K562 (cell line): ENCODE data around the gene ANAPC16. TPM values are rescaled to one million over a fixed set of nuclear protein-coding genes. Genes with fewer than 3 reads are reported as not detected.
A peak's percentile ranks its signal among the peaks of the same experiment; 100 is the strongest.
"Not testable (repeated sequence)": the region's sequence is repeated elsewhere in the genome, so short reads cannot be mapped to it uniquely, and the experiment has no call there.

ENCODE experiments used
- ATAC-seq: fragments of 200-7000 bp; cut with Tn5 transposase; 3 replicates; pipeline ENCODE4 v1.9.1; 2020; ENCODE audit warnings: moderate library complexity
- BruUV-seq: library from RNA; stranded (reverse); fragments of 400-500 nt; replicated peaks from 2 replicates; lab custom pipeline; 2021; lab: Mats Ljungman, UMichigan
- CTCF ChIA-PET: fragments of 300-600 bp; formaldehyde crosslinking; extraction: SDS; loops from one replicate; lab custom pipeline; 2021; ENCODE audit warnings: low intra/inter-chr PET ratio; lab: Yijun Ruan, JAX
- POLR2A ChIA-PET: fragments of 300-600, 350-650 bp; sonication (Branson Sonifier 250); formaldehyde crosslinking; extraction: SDS; loops from one replicate; lab custom pipeline; 2021; ENCODE audit warnings: antibody characterized with exemption, inconsistent platforms; lab: Yijun Ruan, JAX
- DNase-seq, 4 experiments: peaks; one replicate each; pipeline versions ENCODE4 v3.0.0 to v3.0.0-alpha.2; 2011 to 2018; ENCODE audit warnings: low spot score in 3 of 4, mixed read lengths in 3 of 4; ENCODE audit errors: extremely low read depth in 1 of 4
- FAIRE-seq: peaks from 2 replicates; lab custom pipeline; 2011; peaks lifted over from hg19 to GRCh38; lab: Jason Lieb, UNC
- H2AFZ ChIP-seq: 2 replicates; pipeline ENCODE4 v1.6.0; 2011; ENCODE audit warnings: low read depth, low read length, control low read depth, inconsistent platforms
- H3K27ac ChIP-seq: fragments of 200-600 bp; 3 replicates; pipeline ENCODE4 v1.8.0; 2011; ENCODE audit warnings: low read depth, mild to moderate bottlenecking, control low read depth, inconsistent platforms, low read length, moderate library complexity, mixed read lengths; ENCODE audit errors: extremely low read depth
- H3K27me3 ChIP-seq, 2 experiments: fragments of 300-600 bp in 1 of 2; 2 replicates in 1 of 2; 3 replicates in 1 of 2; pipeline versions ENCODE4 v1.6.0 to v1.8.0; 2011; ENCODE audit warnings: inconsistent platforms in 2 of 2, low read length in 2 of 2, mild to moderate bottlenecking in 1 of 2, mixed read lengths in 1 of 2, moderate library complexity in 1 of 2; ENCODE audit not compliant: control insufficient read depth in 2 of 2, insufficient read depth in 2 of 2
- H3K36me3 ChIP-seq: fragments of 300-600 bp; 3 replicates; pipeline ENCODE4 v1.8.0; 2011; ENCODE audit warnings: mild to moderate bottlenecking, low read length, inconsistent platforms; ENCODE audit not compliant: control insufficient read depth, insufficient read depth
- H3K4me1 ChIP-seq, 2 experiments: fragments of 200-600 bp in 1 of 2; replicated peaks in 1 of 2; 2 replicates in 1 of 2; 3 replicates in 1 of 2; pipeline versions ENCODE4 v1.5.1 to v1.8.0; 2011; ENCODE audit warnings: inconsistent platforms in 2 of 2, low read length in 2 of 2, mild to moderate bottlenecking in 1 of 2, mixed read lengths in 1 of 2, moderate library complexity in 1 of 2; ENCODE audit not compliant: control insufficient read depth in 2 of 2, insufficient read depth in 2 of 2
- H3K4me2 ChIP-seq: 2 replicates; pipeline ENCODE4 v1.6.1; 2011; ENCODE audit warnings: low read length, control low read depth, inconsistent platforms, mixed read lengths; ENCODE audit not compliant: insufficient read depth
- H3K4me3 ChIP-seq: fragments of 200-600 bp; sonication (generic), shearing (Covaris generic); 2 replicates; pipeline ENCODE4 v1.5.1; 2016; ENCODE audit warnings: control low read depth, inconsistent platforms
- H3K79me2 ChIP-seq: fragments of 200-600 bp; 3 replicates; pipeline ENCODE4 v1.8.0; 2011; ENCODE audit warnings: low read length, inconsistent platforms; ENCODE audit not compliant: control insufficient read depth, insufficient read depth
- H3K9ac ChIP-seq, 2 experiments: 2 replicates each; pipeline versions ENCODE4 v1.6.0 to v1.6.1; 2011; ENCODE audit warnings: low read depth in 2 of 2, low read length in 2 of 2, control low read depth in 1 of 2, inconsistent platforms in 1 of 2, mild to moderate bottlenecking in 1 of 2, mixed read lengths in 1 of 2; ENCODE audit not compliant: insufficient read depth in 1 of 2
- H3K9me1 ChIP-seq: one replicate; pipeline ENCODE4 v1.6.0; 2011; ENCODE audit warnings: inconsistent platforms, mild to moderate bottlenecking, low read length, moderate library complexity; ENCODE audit not compliant: control insufficient read depth, insufficient read depth
- H3K9me3 ChIP-seq: replicated peaks from 2 replicates; pipeline ENCODE4 v1.5.1; 2011; ENCODE audit warnings: low read depth, low read length, inconsistent platforms; ENCODE audit not compliant: control insufficient read depth, insufficient read depth
- H4K20me1 ChIP-seq: replicated peaks from 2 replicates; pipeline ENCODE4 v1.6.1; 2011; ENCODE audit warnings: low read length, inconsistent platforms, mixed read lengths; ENCODE audit not compliant: control insufficient read depth, insufficient read depth
- KHSRP ChIP-seq: fragments of 450-650 bp; IDR thresholded peaks from 2 replicates; pipeline ENCODE4 v1.6.1; 2017
- KLF13 ChIP-seq: fragments of 450-650 bp; IDR thresholded peaks from 2 replicates; pipeline ENCODE4 v1.6.1; 2016; ENCODE audit warnings: missing genetic modification characterization, low read depth, mild to moderate bottlenecking, missing compliant biosample characterization, moderate library complexity, borderline replicate concordance
- MAFG ChIP-seq: fragments of 450-650 bp; conservative IDR thresholded peaks from 2 replicates; pipeline ENCODE4 v1.6.1; 2016; ENCODE audit warnings: missing genetic modification characterization, missing compliant biosample characterization
- NR2C1 ChIP-seq, 2 experiments: fragments of 450-650 bp; IDR thresholded peaks; 2 replicates each; pipeline ENCODE4 v1.6.1; 2017; ENCODE audit warnings: mild to moderate bottlenecking in 2 of 2, antibody characterized with exemption in 1 of 2, inconsistent platforms in 1 of 2, missing compliant biosample characterization in 1 of 2, missing genetic modification characterization in 1 of 2
- PTRF ChIP-seq: fragments of 450-650 bp; IDR thresholded peaks from 2 replicates; pipeline ENCODE4 v1.6.1; 2016; ENCODE audit warnings: mild to moderate bottlenecking, missing genetic modification characterization, missing compliant biosample characterization
- PTTG1 ChIP-seq: fragments of 450-650 bp; IDR thresholded peaks from 2 replicates; pipeline ENCODE4 v1.6.1; 2016; ENCODE audit warnings: low read depth, mild to moderate bottlenecking, missing genetic modification characterization, missing compliant biosample characterization
- RBM25 ChIP-seq: fragments of 200-400 bp; formaldehyde crosslinking; IDR thresholded peaks from 2 replicates; pipeline ENCODE4 v1.6.1; 2018; ENCODE audit warnings: low read length, low read depth, moderate library complexity; ENCODE audit not compliant: severe bottlenecking
- SIRT6 ChIP-seq: IDR thresholded peaks from one replicate; pipeline ENCODE4 v1.6.1; 2012; ENCODE audit warnings: low read depth, mild to moderate bottlenecking, control low read depth, inconsistent platforms, low read length, moderate library complexity
- SNIP1 ChIP-seq: fragments of 450-650 bp; IDR thresholded peaks from 2 replicates; pipeline ENCODE4 v1.7.1; 2017; ENCODE audit warnings: low read depth, mild to moderate bottlenecking
- SRSF3 ChIP-seq: fragments of 200-400 bp; formaldehyde crosslinking; IDR thresholded peaks from 2 replicates; pipeline ENCODE4 v1.6.1; 2016; ENCODE audit warnings: mild to moderate bottlenecking, low read length, moderate library complexity; ENCODE audit not compliant: insufficient read depth
- ZBTB1 ChIP-seq: sonication (generic); formaldehyde crosslinking; IDR thresholded peaks from 2 replicates; pipeline ENCODE4 v1.8.1; 2023; ENCODE audit warnings: missing genetic modification reagents, low read depth, mild to moderate bottlenecking, borderline replicate concordance
- ZNF668 ChIP-seq: fragments of 250-450 bp; sonication (Bioruptor Pico); IDR thresholded peaks from 2 replicates; pipeline ENCODE4 v1.8.0; 2022; ENCODE audit warnings: mild to moderate bottlenecking, inconsistent platforms
- WGBS: fragments of 100-300 bp; shearing (Covaris generic); methylation state at CpG from one replicate; pipeline ENCODE4 v1.1.6; 2016; ENCODE audit warnings: low coverage, mixed read lengths; ENCODE audit not compliant: insufficient coverage; ENCODE audit errors: missing lambda C conversion rate; 5-methylcytosine and 5-hydroxymethylcytosine counted together
- in situ Hi-C: fragments of 300-500 bp; cut with MboI; formaldehyde crosslinking; loops from 4 replicates; pipeline ENCODE4 v1.15.0; 2018; ENCODE audit warnings: inconsistent platforms, mixed read lengths
- intact Hi-C: fragments of 100-400 bp; cut with micrococcal nuclease; formaldehyde crosslinking; loops from 2 replicates; pipeline ENCODE4 v1.14.2; 2022
- polyA plus RNA-seq, 8 experiments: library from polyadenylated mRNA; depleted of rRNA in 4 of 8; stranded (reverse) in 5 of 8; unstranded in 3 of 8; fragments of >200 nt; fragmentation: Nextera tagmentation in 2 of 8; fragmentation: Illumina TruSeq in 1 of 8; extraction: Ambion mirVana in 2 of 8; extraction: Trizol in 1 of 8; gene quantifications; 2 replicates each; pipeline versions ENCODE4 v1.2.1 to v1.2.3, GENCODE V29; 2011 to 2014; ENCODE audit warnings: inconsistent platforms in 1 of 8, missing spikeins in 1 of 8
- total RNA-seq, 7 experiments: library from RNA; depleted of rRNA in 6 of 7; stranded (reverse); fragments of >200 nt in 6 of 7; fragmentation: Illumina TruSeq in 2 of 7; extraction: Trizol in 2 of 7; gene quantifications; 2 replicates each; pipeline versions ENCODE4 v1.2.1 to v1.2.3, GENCODE V29; 2011 to 2021; ENCODE audit warnings: low replicate concordance in 1 of 7
- TF ChIP-seq, protein P1 (sequence below): IDR thresholded peaks from 3 replicates; pipeline ENCODE4 v1.6.1; 2011; ENCODE audit warnings: borderline replicate concordance, mild to moderate bottlenecking; ENCODE audit not compliant: insufficient read length, insufficient read depth

Gene ANAPC16
- total and polyA plus RNA-seq, 9 of the 15 experiments (the other 6 are each of a cell fraction or from before 2014, with no cell fraction given), result 42.6 to 208 (median 108) TPM

GRCh38 chr10:72278668-72279393 is 63.0 kb downstream of the ANAPC16 start (continued):
- TF ChIP-seq MAFG (tag) (no peak), KLF13 (tag) (no peak), PTRF (tag) (0 out of 2 replicates have a peak, but pooled peaks have one; percentile 16), KHSRP (no peak), SRSF3 (no peak), PTTG1 (peak; percentile 29; the same call in 1 of the 2 replicates), RBM25 (peak; percentile 56), SNIP1 (no peak), SIRT6 (no peak), ZNF668 (CRISPR knock-in tag) (no peak), ZBTB1 (CRISPR knock-in tag) (no peak), NR2C1 (IDR thresholded peaks at IDR 0.05) (no peak), NR2C1 (tag; IDR thresholded peaks at IDR 0.05) (no peak)
- TF ChIP-seq, protein P1, sequence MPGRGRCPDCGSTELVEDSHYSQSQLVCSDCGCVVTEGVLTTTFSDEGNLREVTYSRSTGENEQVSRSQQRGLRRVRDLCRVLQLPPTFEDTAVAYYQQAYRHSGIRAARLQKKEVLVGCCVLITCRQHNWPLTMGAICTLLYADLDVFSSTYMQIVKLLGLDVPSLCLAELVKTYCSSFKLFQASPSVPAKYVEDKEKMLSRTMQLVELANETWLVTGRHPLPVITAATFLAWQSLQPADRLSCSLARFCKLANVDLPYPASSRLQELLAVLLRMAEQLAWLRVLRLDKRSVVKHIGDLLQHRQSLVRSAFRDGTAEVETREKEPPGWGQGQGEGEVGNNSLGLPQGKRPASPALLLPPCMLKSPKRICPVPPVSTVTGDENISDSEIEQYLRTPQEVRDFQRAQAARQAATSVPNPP, result no peak

DNA sequence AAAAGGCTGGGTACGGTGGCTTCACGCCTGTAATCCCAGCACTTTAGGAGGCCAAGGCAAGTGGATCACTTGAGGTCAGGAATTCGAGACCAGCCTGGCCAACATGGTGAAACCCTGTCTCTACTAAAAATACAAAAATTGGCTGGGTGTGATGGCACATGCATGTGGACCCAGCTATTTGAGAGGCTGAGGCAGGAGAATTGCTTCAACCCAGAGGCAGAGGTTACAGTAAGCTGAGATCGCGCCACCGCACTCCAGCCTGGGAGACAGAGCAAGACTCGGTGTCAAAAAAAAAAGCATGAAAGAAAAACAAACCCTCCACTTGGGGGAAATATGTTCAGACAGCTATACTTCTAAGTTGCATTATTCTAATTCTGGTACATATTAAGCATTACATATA is 63.8 kb downstream of the ANAPC16 start:
- FAIRE-seq, result not testable (repeated sequence)

More for the DNA sequence above, 63.8 kb downstream of the ANAPC16 start:
- H3K4me1 ChIP-seq, result peaks cover 17 to 25% of the 10 kb centered on the region in 2 experiments
- H3K4me2 ChIP-seq, ATAC-seq, H3K4me3 ChIP-seq, CTCF ChIA-PET, H3K9me1 ChIP-seq, H3K27me3 ChIP-seq, BruUV-seq, intact Hi-C loops, H3K27ac ChIP-seq, H3K9ac ChIP-seq, H2AFZ ChIP-seq, H3K9me3 ChIP-seq: not testable (repeated sequence)
- POLR2A ChIA-PET, result interaction anchor here (1.5 to 10.1 kb wide), 5 partner anchors 9 to 52 kb away, joined by 4 to 277 read pairs (median 197); no protein-coding TSS in a partner anchor
- H3K36me3 ChIP-seq, result peaks cover 19% of the 10 kb centered on the region
- DNase-seq, result peak in 1 of 4 experiments; percentile 1
- in situ Hi-C loops, result loop anchor here (5.0 to 10.0 kb wide), 2 partner anchors 43 to 605 kb away; no protein-coding TSS in a partner anchor
- peaks cover 22% of the 10 kb centered on the region for H3K79me2 ChIP-seq
- H4K20me1 ChIP-seq, result peaks cover 20% of the 10 kb centered on the region
- WGBS, result 76% methylated on average over 7 of the region's 7 CpGs
